Psoas muscle (tissue), 8 donors: ENCODE measurements around the gene CDO1. TPM values are rescaled to one million over a fixed set of nuclear protein-coding genes. Genes with fewer than 3 reads are reported as not detected.
"Not testable (repeated sequence)": the region's sequence is repeated elsewhere in the genome, so short reads cannot be mapped to it uniquely, and the experiment has no call there.

Experiments used
- ATAC-seq, 4 donors: fragments of 200-7000 bp; cut with Tn5 transposase; one replicate each; pipeline ENCODE4 v1.9.1; 2020; ENCODE audit warnings: moderate library complexity in 3 of 4, mild to moderate bottlenecking in 2 of 4
- DNase-seq, 2 donors: peaks; one replicate each; pipeline ENCODE4 v3.0.0-alpha.2; 2020
- H3K27ac ChIP-seq: fragments of 200-600 bp; one replicate; pipeline ENCODE4 v1.8.0; 2022
- H3K27me3 ChIP-seq, 3 donors: fragments of 200-600 bp in 1 of 3; one replicate each; pipeline versions ENCODE4 v1.6.1 to v1.8.0; 2013 to 2022; ENCODE audit warnings: low read length in 2 of 3, mild to moderate bottlenecking in 2 of 3, moderate library complexity in 1 of 3; ENCODE audit not compliant: insufficient read depth in 3 of 3
- H3K36me3 ChIP-seq, 2 donors: fragments of 200-600 bp in 1 of 2; one replicate each; pipeline versions ENCODE4 v1.6.1 to v1.8.0; 2013 to 2022; ENCODE audit warnings: low read depth in 1 of 2, mild to moderate bottlenecking in 1 of 2, moderate library complexity in 1 of 2; ENCODE audit not compliant: insufficient read depth in 1 of 2
- H3K4me1 ChIP-seq: fragments of 200-600 bp; one replicate; pipeline ENCODE4 v1.8.0; 2022
- H3K4me3 ChIP-seq: fragments of 200-600 bp; one replicate; pipeline ENCODE4 v1.8.0; 2022; ENCODE audit warnings: mild to moderate bottlenecking
- H3K9me3 ChIP-seq: fragments of 200-600 bp; one replicate; pipeline ENCODE4 v1.8.0; 2022
- CTCF ChIP-seq: fragments of 200-600 bp; IDR thresholded peaks from one replicate; pipeline ENCODE4 v1.8.0; 2022; ENCODE audit warnings: antibody characterized with exemption
- WGBS, 3 donors: extraction: QIAGEN DNeasy Blood & Tissue Kit; methylation state at CpG; one replicate each; pipeline versions ENCODE4 v1.1.6 to v1.1.7; 2013; 5-methylcytosine and 5-hydroxymethylcytosine counted together
- intact Hi-C, 2 donors: fragments of 100-400 bp; cut with DNase I; formaldehyde crosslinking; loops; one replicate each; pipeline versions ENCODE4 v1.11.0 to v1.14.2; 2022
- polyA plus RNA-seq, 3 donors: library from polyadenylated mRNA; stranded (reverse); fragments of 200-250 nt; gene quantifications; one replicate each; pipeline ENCODE4 v1.2.3, GENCODE V29; 2013
- total RNA-seq, 4 donors: library from RNA; stranded (reverse); fragmentation: NEBNext Ultra II Directional in 2 of 4; extraction: Animal tissue kit (Norgen Biotek cat#: 25700) in 2 of 4; gene quantifications; one replicate each; pipeline versions ENCODE4 v1.2.1 to v1.2.4, GENCODE V29; 2021 to 2023
- donor health status: healthy with polysubstance abuse.
- donor health status: DM: no; HTN: no; CAD: no; lungs with moderate emphysema.
- donor health status: Bipolar disorder and iron deficiency.
- donor health status: healthy.
- donor health status: DM: yes; HTN: yes; CAD: no.
- donor health status: DM: no; HTN: no; CAD: no.
- donor health status: DM: no; HTN: no; CAD: no.
- donor health status: DM: yes; HTN: yes; CAD: no.

CDO1 gene
- total and polyA plus RNA-seq, 7 donors = 1.0 to 5.2 (median 2.7) TPM

GRCh38 chr5:115811406-115811805 is 5.1 kb downstream of the CDO1 start:
- Histone ChIP-seq H3K27me3 (peaks cover 0 to 44% (median 9%) of the 10 kb centered on the region in 3 donors), H3K4me1 (no peaks in the 10 kb centered on the region), H3K36me3 (no peaks in the 10 kb centered on the region), H3K27ac (no peak overlapping the region), H3K9me3 (no peaks in the 10 kb centered on the region), H3K4me3 (no peak overlapping the region)
- ATAC-seq = no peak
- no peak for DNase-seq
- intact Hi-C loops = no loop called here
- TF ChIP-seq CTCF = no peak

- ATAC-seq = no peak
- TF ChIP-seq CTCF = no peak
Measured at GRCh38 chr5:115810761-115811160, 5.7 kb downstream of the CDO1 start.

GRCh38 chr5:115809946-115810345 is 6.5 kb downstream of the CDO1 start:
- Histone ChIP-seq H3K4me1 (no peaks in the 10 kb centered on the region), H3K27ac (no peak overlapping the region), H3K4me3 (no peak overlapping the region), H3K27me3 (peaks cover 0 to 29% (median 0%) of the 10 kb centered on the region in 3 donors), H3K36me3 (no peaks in the 10 kb centered on the region), H3K9me3 (no peaks in the 10 kb centered on the region)
- intact Hi-C loops = no loop called here
- no peak for TF ChIP-seq CTCF
- no peak for DNase-seq
- no peak for ATAC-seq
- WGBS, 3 donors = 64 to 75% (median 67%) methylated on average over 2 of the region's 2 CpGs

More at GRCh38 chr5:115810761-115811160, 5.7 kb downstream of the CDO1 start:
- intact Hi-C loops = no loop called here
- H3K9me3 ChIP-seq = no peaks in the 10 kb centered on the region
- peaks cover 0 to 38% (median 5%) of the 10 kb centered on the region in 3 donors for H3K27me3 ChIP-seq
- no peak overlapping the region for H3K27ac ChIP-seq
- no peaks in the 10 kb centered on the region for H3K4me1 ChIP-seq
- H3K36me3 ChIP-seq = no peaks in the 10 kb centered on the region
- DNase-seq = no peak
- H3K4me3 ChIP-seq = no peak overlapping the region

- H3K27ac ChIP-seq, ATAC-seq, intact Hi-C loops, DNase-seq, H3K4me3 ChIP-seq, H3K9me3 ChIP-seq, H3K4me1 ChIP-seq, H3K36me3 ChIP-seq: not testable (repeated sequence)
- 89 to 94% (median 93%) methylated on average over 2 of the region's 2 CpGs for WGBS, 3 donors
- peaks cover 0 to 13% (median 0%) of the 10 kb centered on the region in 3 donors for H3K27me3 ChIP-seq
Measured at GRCh38 chr5:115808066-115808465, 8.4 kb downstream of the CDO1 start.

GRCh38 chr5:115807654-115808052 is 8.8 kb downstream of the CDO1 start:
- Histone ChIP-seq H3K4me3 (no peak overlapping the region), H3K27ac (no peak overlapping the region), H3K27me3 (peaks cover 0 to 9% (median 0%) of the 10 kb centered on the region in 3 donors), H3K9me3 (no peaks in the 10 kb centered on the region), H3K4me1 (no peaks in the 10 kb centered on the region), H3K36me3 (no peaks in the 10 kb centered on the region)
- WGBS, 3 donors = 92 to 94% (median 93%) methylated on average over 2 of the region's 2 CpGs
- no peak for ATAC-seq
- no peak for DNase-seq
- TF ChIP-seq CTCF = no peak
- intact Hi-C loops = no loop called here
